ENCODE measurements around the gene KRT6C.
"Not testable (repeated sequence)": the region's sequence is repeated elsewhere in the genome, so short reads cannot be mapped to it uniquely, and the experiment has no call there.

Gene KRT6C

DNA sequence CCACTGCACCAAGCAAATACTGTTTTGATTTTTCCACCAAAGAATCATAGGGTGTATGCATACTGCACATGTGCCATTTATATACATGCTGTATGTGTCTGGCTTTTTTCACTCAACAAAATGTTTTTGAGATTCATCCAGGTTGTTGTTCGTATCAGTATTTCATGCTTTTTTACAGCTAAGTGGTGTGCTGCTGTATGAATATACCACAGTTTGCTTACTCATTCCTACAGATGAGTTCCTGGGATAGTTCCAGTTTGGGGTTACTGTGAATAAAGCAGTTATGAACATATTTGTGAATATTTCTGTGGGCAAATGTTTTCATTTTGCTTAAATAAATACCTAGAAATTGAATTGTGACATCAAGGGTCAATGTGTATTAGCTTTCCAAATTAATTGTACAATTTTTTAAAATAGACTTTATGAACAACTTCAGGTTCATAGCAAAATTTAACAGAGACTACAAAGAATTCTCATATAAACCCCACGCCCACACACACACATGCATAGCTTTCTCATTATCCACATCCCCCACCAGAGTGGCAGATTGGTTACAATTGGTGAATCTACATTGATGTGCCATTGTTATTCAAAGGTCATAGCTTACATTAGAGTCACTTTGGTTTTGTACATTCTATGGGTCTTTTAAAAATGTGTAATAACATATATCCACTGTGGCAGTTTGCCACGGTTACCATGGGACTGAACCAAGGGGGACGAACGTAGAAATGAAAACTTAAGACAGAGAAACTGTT, 26.4 kb upstream of the KRT6C start:
- DNase-seq (ENCODE audit: low read depth), result no peak

DNA sequence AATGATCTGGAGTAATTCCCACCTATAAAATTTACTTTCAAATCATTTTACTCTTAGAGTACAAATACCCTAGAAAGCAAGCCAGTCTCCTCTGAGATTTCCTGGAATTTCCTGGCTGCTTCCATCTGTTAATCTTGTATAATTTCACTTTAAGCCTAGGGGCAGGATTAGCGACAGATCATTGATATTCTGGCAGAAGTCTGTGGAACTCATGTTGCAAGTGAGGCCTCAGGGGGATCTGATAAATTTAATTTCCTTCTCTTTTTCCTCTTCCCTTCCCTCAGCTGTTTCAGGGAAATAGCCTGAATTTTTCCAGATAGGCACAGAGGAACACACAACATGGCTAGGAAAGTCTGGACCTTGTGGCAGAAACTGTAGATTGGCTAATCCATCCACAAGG, 25.3 kb upstream of the KRT6C start:
- DNase-seq (ENCODE audit: low read depth), result no peak

DNA sequence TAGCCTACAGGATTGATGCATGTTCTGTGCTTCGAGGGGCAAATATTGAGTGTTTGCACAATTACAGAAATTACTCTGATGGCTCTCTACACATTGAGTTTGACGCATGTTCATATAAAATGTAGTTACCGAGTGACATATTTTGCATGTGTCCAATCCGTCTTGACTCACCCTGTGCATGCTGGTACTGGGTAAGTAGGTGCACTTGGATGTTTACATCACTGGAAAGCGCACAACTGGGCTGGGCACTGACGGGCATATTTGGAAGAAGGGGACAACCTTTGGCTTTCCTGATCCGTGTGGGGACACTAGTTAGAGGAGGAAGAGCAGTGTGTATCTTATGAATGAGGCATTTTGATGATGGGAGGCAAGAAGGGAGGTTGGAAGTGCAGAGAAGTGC, 24.4 kb upstream of the KRT6C start:
- DNase-seq (ENCODE audit: low read depth), result no peak

DNA sequence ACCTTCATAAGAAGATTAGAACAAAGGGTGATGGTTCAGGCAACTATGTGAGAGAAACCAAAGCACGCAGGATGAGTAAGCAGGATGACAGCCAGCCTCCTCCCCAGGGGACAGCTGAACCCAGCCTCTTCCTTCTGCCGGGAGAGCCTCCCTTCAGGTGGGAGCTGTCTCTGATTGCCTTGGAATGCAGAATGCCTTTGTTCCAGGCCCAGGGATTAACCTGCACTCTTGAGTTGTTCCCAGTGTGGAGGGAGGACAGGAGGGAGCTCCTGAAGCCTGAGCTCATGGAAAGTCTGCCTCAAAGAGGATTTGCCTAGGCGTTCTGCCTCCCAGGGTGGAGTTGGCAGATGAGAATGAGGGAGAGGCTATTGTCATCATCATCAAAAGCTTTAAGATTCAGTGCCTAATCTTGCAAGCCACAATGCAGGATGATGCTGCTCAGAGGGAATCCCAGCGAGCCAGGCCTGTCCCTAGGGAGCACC, 23.0 kb upstream of the KRT6C start:
- DNase-seq (ENCODE audit: low read depth), result no peak

DNA sequence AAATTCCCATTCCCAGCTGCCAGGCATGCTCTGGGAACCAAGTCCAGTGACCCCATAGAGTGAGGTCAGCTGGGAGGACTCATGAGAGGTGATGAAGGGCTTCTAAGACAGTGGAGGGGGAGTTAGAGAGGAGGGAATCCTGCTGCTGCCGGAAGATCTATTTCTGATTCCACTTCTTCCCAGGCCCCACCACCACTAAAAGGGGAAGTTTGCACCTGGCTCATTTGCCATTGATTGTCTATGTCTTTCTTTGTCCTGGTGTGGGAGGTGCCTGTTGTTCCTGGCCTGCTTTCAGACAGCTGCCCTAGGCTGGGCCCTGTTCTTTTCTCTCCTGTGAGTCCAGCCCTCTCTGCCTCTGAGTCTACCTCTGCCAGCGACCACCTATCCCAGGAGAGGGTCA, 22.4 kb upstream of the KRT6C start:
- DNase-seq (ENCODE audit: low read depth), result no peak

DNA sequence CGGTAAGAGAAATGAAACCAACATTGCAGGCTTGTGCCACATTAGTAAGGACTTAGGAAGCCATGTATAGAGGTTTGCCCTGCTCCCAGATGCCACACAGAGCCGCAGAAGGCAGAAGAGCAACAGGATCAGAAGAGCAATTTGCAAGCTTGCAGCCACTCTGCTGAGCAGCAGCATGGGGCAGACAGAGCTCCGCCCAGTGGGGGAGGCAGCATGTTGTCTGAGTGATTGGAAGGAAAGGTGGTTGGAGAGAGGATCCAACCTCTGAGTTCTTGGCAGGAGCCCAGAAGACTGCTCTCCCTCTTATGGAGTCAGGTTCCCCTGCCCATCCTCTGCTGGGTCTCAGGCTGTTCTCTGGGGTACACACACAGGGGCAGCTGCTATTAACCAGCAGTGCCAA, 21.8 kb upstream of the KRT6C start:
- no peak for DNase-seq (ENCODE audit: low read depth)

DNA sequence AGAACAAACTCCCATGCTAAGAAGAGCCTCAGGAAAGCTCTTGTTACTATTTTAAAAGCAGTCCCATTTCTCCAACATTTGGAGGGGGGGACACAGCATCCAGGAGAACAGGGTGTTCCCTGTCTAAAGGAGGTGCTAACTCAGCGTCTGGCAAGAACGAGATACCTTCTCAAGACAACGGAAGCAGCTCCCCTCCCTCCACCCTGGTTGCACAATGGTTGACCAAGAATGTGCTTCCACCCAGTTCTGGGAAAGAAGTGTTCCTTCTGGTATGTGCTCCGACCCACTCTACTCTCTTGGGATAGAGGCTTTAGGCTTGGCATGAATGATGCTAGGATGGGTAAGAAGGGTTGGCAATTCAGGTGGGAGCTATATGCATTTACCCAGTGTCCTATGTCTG, 20.9 kb upstream of the KRT6C start:
- DNase-seq (ENCODE audit: low read depth), result no peak

DNA sequence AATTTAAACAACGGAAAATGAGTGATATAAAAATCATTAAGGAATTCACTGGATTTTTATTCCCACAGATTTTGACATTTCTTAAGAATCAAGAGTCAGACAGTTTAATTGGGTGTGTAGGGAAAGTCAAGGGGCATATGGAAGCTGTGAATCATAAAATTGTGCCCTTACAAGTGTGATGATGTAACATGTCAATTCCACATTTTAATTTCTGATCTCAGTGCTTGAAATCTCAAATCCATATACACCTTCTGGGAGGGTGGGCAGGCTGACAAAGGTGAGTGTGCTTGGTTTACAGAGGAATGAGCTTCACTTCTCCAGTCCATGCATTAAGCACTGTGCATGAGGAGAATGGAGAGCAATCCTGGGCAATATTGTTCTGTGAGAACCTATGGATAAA, 20.5 kb upstream of the KRT6C start:
- no peak for DNase-seq (ENCODE audit: low read depth)

DNA sequence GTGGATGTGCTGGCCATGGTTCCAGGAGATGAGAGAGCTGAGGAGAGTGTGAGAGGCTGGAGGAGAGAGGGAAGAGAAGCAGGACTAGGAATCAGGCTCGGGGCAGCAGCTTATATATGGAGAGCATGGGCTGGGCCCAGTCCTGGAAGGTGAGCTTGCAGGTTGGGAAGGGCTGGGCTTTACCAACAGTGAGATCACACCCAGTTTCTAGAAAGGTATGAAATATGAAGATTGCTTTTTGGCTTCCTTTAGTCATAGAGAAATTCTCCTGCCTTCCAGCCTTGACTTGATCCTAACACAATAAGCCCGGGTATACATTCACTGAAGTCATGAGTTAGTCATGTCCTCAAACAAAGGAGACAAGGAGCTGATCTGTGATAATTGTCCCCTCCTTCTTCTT, 19.6 kb upstream of the KRT6C start, which contains the start of gene KRT6A:
TSS of gene KRT6A (minus strand) at position 86 of the 400 bp plus-strand sequence. CDS start at position 17, 69 bp downstream.
- DNase-seq (ENCODE audit: low read depth), result no peak

DNA sequence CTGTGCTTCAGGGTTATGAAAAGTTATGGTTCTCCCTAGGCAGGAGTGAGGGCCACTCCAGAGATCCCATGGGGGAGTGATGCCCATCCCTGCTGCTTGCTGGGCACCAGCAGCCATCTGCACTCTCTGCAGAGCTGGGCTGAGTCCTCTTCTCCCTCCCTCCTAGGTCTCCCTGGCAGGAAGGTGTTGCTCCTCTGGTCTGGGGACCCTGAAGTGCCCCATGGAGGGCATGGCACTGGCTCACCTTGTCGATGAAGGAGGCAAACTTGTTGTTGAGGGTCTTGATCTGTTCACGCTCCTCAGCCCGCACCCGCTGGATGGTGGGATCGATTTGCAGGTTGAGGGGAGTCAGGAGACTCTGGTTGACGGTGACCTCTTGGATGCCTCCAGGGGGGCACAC, 18.8 kb upstream of the KRT6C start:
- not testable (repeated sequence) for DNase-seq (ENCODE audit: low read depth)

DNA sequence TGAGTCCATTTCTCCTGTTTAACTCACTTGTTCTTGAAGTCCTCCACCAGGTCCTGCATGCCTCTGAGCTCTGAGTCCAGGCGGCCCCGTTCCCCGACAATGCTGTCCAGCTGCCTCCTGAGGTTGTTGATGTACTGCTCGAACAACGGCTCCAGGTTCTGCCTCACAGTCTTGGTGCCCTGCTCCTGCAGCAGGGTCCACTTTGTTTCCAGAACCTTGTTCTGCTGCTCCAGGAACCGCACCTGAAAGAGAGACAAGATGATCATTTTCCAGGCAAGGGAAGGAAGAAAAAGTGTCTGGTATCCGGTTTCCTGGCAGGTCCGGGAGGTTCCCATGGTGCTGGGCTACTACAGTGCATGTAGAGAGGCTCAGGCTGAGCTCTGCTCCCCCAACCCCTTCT, 17.9 kb upstream of the KRT6C start:
- not testable (repeated sequence) for DNase-seq (ENCODE audit: low read depth)

DNA sequence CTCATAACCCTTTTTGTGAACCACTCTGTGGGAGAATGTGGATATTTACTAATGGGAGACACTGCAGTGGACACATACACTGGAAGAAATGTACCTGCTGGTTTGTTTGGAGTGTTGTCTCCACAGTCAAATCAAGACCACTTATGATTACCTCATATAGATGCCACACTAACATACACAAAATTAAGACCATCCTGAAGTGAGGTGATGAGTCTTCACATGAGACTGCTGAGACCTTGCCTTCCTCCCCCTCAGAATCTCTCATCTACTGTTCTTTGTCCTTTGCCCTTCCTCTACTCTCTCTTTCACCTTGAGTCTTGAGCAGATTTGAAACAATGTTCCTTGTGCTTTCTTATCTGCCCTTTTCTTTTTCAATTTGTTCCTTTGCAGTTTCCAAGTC, 15.1 kb upstream of the KRT6C start:
- no peak for DNase-seq (ENCODE audit: low read depth)

DNA sequence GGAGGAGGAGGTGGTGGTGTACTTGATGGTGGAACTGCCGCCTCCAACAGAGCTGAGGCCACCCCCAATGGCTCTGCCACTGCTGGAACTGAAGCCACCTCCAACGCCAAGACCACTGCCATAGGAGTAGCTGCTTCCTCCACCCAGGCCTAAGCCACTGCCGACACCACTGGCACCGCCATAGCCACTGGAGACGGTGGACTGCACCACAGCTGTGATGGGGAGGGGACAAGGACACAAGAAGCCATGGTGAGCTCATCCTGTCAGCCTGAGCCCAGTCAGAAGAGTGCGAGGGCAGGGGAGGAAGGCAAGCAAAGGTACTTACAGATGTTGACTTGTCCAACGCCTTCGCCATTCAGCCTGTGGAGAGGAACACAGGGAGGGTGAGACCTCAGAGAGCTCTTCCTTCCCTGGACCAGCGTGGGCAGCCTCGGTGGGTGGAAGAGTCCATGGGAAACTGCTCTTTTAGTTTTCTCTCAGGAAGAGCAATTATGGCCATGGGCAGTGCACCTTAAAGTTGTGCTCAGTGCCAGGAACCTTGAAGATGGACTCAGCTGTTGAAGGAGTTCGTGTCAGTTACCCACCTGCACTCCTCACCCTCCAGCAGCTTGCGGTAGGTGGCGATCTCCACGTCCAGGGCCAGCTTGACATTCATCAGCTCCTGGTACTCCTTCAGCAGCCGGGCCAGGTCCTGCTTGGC, 14.3 kb upstream of the KRT6C start:
- not testable (repeated sequence) for DNase-seq (ENCODE audit: low read depth)

DNA sequence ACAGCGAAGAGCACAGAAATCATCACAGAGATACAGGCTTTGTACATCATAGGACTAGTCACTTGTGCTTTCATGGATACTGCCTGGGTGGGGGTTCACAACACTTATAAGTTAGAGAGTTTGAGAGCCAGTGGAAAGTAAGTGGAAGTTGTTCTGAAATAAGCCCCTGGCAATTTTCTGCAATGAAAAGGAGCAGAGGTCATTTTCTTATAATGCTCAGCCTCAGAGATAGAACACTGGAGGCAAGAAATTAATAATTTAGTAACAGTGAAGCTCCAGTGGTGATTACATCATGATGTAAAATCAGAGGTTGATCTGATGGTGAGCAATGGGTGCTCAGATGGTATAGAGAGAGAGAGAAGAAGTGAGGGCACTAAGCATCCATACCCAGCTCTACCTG, 13.6 kb upstream of the KRT6C start:
- no peak for DNase-seq (ENCODE audit: low read depth)

DNA sequence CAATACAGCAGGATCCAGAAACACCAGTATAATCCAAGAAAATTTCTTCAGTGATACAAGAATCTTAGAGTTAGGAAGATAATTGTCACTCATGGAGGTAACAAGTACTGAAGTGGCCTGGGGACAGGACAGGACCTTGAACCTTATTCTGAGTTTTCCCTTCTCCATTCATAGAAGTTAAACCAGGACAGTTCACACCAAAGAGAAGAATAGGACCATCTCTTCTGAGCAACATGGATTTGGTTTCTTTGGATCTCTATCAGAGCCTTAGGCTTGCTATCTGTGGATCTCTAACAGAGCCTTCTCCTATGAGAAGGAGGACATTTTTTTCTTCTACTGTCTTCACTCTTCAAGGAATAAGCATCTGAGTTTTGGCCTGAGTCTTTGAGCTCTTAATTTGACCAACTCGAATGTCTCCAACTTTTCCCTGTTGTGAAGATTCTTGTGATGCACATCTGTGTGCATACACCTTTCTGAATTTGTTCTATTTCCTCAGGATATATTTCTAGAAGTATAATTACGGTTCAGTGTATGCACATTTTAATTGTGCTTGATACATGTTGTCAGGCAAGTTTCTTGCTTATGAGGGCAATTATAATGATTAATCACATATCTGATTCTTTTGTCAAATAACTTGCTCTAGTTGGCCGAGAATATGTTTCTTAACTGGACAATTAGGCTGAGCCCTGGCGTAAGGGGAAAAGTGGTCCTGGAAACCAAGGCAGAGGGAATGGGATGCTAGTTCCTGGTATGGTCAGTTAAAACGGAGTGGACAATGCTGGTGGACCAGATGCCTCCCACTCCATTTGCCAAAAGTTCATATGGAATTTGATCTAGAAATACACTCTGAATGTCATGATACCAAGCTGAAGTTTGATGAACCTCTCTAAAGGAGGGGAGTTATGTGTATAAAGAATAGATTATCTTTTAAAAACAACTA, 12.8 kb upstream of the KRT6C start:
- no peak for DNase-seq (ENCODE audit: low read depth)

DNA sequence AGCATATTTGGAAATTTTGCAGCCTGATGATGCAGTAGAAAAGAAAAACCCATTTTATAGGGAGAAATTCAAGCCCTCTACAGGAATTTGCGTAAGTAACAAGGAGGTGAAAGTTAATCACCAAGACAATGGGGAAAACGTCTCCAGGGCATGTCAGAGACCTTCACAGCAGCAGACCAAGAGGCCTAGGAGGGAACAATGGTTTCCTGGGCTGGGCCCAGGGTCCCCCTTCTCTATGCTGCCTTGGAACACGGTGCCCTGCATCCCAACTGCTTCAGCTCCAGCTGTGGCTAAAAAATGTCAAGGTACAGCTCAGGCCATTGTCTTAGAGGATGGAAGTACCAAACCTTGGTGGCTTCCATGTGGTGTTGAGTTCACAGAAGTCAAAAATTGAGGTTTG, 6.5 kb upstream of the KRT6C start:
- DNase-seq (ENCODE audit: low read depth), result no peak

DNA sequence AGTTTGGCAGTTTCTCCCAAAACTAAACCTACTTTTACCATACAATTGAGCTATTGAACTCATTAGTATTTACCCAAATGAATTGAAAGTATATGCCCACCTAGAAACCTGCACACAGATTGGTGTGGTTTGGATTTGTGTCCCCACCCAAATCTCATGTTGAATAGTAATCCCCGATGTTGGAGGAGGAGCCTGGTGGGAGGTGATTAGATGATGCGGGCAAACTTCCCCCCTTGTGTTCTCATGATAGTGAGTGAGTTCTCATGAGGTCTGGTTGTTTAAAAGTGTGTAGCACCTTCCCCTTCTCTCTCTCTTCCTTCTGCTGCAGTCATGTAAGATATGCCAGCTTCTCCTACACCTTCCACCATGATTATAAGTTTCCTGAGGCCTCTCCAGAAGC, 4.0 kb upstream of the KRT6C start:
- no peak for DNase-seq (ENCODE audit: low read depth)

DNA sequence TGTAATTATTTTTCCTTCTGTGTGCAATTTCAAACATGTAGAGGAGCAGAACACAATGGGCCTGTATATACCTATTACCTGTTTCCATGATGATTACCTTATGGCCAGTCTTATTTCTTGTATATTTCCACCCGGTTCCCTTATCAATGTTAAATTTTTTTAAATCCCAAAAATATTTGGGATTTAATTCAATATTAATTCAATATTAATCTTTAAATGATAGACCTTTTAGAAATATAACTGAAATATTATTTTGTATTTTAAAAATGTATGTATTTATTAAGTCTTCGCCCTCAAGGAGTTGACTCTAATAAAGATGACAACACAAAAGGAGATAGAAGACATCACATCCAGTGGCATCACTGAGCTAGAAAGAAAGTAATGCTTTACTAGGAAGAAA, 607 bp upstream of the KRT6C start:
- DNase-seq (ENCODE audit: low read depth), result no peak

DNA sequence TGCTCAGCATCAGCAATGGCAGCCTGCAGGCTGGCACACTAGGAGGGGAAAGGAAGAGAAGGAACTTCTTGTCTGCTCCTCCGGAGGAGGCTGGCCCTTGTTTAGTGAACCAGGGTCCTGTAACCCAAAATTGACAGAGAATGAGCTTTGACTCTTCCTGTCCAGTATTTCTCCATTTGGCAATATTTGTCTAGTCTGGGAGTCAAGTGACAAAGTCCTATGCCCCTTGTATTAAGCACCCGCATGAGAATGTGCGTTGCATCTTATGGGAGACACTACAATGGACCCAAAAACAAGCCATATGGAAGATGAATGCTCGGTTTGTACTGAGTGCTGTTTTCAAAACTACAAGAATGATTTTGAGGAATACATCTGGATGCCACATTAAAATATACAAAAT, 3.8 kb downstream of the KRT6C start:
- no peak for DNase-seq (ENCODE audit: low read depth)

DNA sequence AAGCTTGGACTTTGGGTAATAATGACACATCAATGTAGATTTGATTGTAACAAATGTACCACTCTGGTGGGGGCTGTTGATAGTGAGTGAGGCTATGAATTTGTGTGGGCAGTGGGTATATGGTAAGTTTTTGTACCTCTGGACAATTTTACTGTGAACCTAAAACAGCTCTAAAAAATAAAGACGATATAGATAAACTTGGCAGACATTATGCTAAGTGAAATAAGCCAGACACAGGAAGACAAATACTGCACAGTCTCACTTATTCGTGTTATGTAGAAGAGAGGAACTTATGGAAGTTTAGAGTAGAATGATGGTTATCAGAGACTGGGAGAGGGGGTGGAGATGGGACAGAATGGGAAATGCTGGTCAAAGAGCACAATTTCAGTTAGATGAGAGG, 8.7 kb downstream of the KRT6C start:
- no peak for DNase-seq (ENCODE audit: low read depth)

DNA sequence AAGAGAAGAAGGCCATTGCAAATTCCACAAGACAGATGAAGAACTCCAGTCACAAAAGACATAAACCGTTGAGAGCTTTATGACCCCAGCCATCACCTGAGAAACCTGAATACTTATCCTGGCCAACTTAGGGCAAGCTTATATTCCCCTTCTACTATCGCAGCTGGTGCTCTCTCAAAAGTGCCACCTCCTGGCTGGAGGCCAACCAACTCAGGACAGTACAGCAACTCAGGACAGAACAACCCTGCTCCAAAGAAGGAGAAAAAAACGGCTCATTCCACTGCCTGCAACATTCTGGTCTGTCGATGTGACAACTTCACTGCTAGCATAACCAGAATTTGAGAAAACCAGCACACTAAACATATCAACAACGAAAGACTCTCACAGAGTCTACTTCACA, 11.9 kb downstream of the KRT6C start:
- DNase-seq (ENCODE audit: low read depth), result no peak

DNA sequence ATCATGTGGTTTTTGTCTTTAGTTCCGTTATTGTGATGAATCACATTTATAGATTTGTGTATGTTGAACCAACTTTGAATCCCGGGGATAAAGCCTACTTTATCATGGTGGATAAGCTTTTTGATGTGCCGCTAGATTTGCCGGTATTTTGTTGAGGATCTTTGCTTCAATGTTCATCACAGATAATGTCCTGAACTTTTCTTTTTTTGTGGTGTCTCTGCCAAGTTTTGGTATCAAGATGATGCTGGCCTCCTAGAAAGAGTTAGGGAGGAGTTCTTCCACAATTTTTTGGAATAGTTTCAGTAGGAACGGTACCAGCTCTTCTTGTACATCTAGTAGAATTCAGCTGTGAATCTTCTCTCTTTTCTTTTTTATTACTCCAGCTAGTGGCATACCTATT, 14.7 kb downstream of the KRT6C start:
- no peak for DNase-seq (ENCODE audit: low read depth)
